Measurements from ENCODE around the gene LRP2BP. TPM values are rescaled to one million over a fixed set of nuclear protein-coding genes. Genes with fewer than 3 reads are reported as not detected.
A peak's percentile ranks its signal among the peaks of the same experiment; 100 is the strongest.
"Not testable (repeated sequence)": the region's sequence is repeated elsewhere in the genome, so short reads cannot be mapped to it uniquely, and the experiment has no call there.

The LRP2BP gene
- total RNA-seq, 1 donor from 2014 or later, result 0.79 TPM

DNA sequence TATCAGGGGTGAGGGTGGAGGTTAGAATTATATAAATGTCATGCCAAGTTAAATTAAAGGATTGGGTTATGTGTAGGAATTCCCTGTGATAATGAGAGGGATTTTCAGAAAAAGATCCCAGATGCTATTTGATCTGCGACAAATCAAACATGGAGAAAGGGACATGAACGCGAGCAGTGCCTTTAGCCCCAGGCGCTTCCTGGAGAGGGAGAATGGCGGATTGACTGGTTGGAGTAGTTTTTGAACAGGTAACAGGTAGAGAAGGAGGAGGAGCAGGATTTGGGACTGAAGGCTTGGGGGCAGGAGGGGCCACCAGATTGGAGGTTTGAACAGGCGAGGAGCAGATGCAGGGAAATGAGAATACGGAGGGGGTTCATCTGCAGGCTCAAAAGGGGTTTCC, 67.1 kb downstream of the LRP2BP start:
- DNase-seq (ENCODE audit: low read depth in 2 of 2), result no peak

GRCh38 chr4:185325721-185326120, 70.0 kb downstream of the LRP2BP start:
- not testable (repeated sequence) for DNase-seq (ENCODE audit: low read depth in 2 of 2)

DNA sequence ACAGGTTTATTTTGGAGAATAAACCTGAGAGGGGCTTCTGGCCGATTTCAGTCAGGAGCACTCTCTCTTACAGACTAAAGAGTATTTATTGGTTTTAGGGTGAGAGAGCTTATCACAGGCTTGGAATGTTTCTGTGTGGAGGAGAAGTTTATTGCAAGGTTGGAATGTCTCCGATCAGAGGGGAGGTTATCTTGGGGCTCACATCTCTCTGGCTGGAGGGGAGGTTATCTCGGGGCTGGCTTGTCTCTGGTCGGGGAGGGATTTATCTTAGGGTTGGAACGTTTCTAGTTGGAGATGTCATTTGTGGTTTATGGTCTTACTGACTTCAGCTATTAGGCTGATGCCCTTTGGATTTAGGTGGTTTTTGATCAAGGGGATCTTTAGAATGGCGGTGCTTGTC, 71.4 kb downstream of the LRP2BP start:
- DNase-seq (ENCODE audit: low read depth in 2 of 2), result not testable (repeated sequence)

DNA sequence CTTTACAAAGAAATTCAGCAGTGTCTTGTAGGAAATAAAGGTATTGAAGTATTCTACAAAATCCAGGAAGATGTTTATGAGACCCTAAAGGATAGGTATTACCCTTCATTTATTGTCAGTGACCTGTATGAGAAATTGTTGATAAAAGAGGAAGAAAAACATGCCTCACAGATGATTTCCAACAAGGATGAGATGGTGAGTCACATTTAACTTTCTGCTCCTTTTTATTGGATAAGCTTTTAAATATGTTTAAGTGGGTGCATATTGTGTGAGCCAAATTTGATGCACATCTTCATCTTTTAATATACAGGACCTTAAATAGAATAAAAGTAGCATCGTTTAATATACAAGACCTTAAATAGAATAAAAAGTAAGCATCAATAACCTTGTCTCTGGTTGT, 72.1 kb downstream of the LRP2BP start:
- no peak for DNase-seq (ENCODE audit: low read depth in 2 of 2)

DNA sequence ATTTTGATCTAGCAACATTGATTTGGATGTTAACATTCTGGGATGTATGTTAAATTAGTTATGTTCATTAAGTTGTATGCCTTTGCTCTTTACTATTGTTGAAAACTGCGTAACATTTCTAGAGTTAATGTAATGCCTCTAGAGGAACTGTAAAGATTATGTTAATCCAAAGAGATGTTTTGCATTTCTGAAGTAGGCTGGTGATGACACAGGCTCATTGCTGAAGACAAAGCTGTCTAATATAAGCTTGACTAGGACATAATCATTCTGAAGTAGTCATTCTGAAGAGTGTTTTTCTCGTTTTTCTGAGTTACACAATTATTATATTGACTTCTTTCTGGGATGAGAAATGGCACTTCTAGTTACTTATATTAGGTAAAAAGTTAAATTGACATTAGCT, 72.9 kb downstream of the LRP2BP start:
- DNase-seq (ENCODE audit: low read depth in 2 of 2), result no peak

- peak; percentile 34 to 57 for DNase-seq (ENCODE audit: low read depth in 2 of 2)
Observed at GRCh38 chr4:185318679-185319078, 77.0 kb downstream of the LRP2BP start.

- DNase-seq (ENCODE audit: low read depth in 2 of 2), result peak in 1 of 2 donors; percentile 34
Observed at GRCh38 chr4:185317880-185318279, 77.8 kb downstream of the LRP2BP start.

DNA sequence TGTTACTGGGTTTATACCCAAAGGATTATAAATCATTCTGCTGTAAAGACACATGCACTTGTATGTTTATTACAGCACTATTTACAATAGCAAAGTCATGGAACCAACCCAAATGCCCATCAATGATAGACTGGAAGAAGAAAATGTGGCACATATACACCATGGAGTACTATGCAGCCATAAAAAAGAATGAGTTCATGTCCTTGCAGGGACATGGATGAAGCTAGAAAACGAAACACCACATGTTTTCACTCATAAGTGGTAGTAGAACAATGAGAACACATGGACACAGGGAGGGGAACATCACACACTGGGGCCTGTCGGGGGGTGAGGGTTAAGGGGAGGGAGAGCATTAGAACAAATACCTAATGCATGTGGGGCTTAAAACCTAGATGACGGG, 78.3 kb downstream of the LRP2BP start:
- DNase-seq (ENCODE audit: low read depth in 2 of 2), result not testable (repeated sequence)

Other genes starting within 250 kb of the LRP2BP start
- 17.2 and 27.0 TPM in 2 replicates for gene CFAP97, start 191.9 kb downstream of the LRP2BP start, total RNA-seq
- gene SNX25, start 186.3 kb downstream of the LRP2BP start, total RNA-seq, result 27.2 and 59.5 TPM in 2 replicates
- 5.7 and 29.6 TPM in 2 replicates for gene ANKRD37, start 917 bp upstream of the LRP2BP start, total RNA-seq
- gene UFSP2, start 30.0 kb upstream of the LRP2BP start, total RNA-seq, result 19.6 and 33.5 TPM in 2 replicates
- gene CCDC110, start 75.8 kb upstream of the LRP2BP start, total RNA-seq, result 0.44 and 0.60 TPM in 2 replicates
- gene PDLIM3, start 139.6 kb upstream of the LRP2BP start, total RNA-seq, result 25.5 and 58.5 TPM in 2 replicates